GM10266 (cell line): Measurements from ENCODE around the gene DICER1.

Experiments
- DNase-seq: peaks from one replicate; pipeline ENCODE4 v3.0.0; 2012; ENCODE audit errors: extremely low spot score
- TF ChIP-seq, protein P1 (sequence below): IDR thresholded peaks from 2 replicates; pipeline ENCODE4 v1.5.1; 2012; ENCODE audit warnings: mild to moderate bottlenecking, low read depth; ENCODE audit not compliant: control insufficient read depth, insufficient read depth; ENCODE audit errors: missing control alignments

DICER1 gene

DNA sequence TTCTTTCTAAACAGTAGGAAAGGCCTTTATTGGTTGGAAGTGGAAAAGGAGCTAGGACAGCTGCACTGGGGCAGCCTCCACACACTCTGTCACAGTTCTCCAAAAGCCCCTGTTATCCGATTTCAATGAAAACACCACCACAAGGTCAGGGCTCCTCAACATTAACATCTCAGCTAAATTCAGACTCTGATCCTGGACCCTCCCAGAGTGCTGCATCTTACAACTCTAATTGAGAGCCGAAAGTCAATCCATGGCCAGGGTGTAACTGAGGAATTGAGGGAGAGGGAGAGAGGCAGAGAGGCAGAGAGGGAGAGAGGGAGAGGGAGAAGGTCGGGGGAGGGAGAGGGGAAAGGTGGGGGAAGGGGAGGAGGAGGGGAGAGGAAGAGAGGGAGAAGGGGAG lies 32.1 kb downstream of the DICER1 start:
- DNase-seq: no peak
- TF ChIP-seq, protein P1, sequence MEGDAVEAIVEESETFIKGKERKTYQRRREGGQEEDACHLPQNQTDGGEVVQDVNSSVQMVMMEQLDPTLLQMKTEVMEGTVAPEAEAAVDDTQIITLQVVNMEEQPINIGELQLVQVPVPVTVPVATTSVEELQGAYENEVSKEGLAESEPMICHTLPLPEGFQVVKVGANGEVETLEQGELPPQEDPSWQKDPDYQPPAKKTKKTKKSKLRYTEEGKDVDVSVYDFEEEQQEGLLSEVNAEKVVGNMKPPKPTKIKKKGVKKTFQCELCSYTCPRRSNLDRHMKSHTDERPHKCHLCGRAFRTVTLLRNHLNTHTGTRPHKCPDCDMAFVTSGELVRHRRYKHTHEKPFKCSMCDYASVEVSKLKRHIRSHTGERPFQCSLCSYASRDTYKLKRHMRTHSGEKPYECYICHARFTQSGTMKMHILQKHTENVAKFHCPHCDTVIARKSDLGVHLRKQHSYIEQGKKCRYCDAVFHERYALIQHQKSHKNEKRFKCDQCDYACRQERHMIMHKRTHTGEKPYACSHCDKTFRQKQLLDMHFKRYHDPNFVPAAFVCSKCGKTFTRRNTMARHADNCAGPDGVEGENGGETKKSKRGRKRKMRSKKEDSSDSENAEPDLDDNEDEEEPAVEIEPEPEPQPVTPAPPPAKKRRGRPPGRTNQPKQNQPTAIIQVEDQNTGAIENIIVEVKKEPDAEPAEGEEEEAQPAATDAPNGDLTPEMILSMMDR: no peak

DNA sequence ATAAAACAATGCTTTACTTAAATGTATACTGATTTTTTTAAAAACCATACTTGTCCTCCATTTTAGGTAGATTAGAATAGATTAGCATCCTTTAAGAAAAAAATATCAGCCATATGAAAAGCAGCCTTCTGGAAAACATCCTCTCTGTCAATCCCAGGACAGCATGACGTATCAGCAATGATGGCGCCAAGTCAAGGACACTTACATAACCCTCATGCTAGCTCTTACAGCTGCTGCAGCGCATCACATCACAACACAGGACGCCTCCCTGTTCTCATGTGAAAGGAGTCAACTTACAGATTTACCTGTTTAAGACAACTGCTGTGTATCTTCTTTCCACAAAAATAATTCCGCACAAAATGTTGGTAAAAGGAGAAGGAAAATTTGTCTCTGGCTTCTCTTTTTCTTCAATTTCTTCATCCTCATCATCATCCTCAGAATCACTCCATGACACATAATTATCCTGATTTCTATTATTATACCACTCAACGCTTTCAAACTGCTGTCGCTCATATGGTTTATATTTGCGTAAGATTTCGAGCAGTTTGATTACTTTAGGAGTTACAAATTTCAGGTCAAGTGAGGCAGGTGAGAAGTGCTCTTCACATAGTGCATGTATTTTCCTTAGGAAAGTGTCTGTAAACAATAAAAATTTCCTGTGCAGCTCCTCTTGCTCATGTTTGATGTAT lies 33.3 kb downstream of the DICER1 start:
- DNase-seq: no peak
- TF ChIP-seq, protein P1: no peak

DNA sequence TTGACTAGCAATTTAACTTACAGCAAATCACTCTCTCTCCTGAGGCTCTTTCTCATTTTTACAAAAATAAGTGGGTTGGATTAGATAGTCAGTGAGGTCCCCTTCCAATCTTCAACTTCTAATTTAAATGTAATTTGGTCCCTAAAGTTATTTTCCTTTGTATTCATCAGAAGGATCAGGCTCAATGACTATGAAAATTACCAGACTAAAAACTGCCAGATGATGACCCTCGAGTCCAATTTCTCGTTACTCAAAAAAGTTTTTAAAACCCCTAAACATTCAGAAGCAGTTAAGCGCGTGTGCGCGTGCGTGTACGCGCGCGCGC lies 34.7 kb downstream of the DICER1 start:
- no peak for DNase-seq
- TF ChIP-seq, protein P1: no peak

DNA sequence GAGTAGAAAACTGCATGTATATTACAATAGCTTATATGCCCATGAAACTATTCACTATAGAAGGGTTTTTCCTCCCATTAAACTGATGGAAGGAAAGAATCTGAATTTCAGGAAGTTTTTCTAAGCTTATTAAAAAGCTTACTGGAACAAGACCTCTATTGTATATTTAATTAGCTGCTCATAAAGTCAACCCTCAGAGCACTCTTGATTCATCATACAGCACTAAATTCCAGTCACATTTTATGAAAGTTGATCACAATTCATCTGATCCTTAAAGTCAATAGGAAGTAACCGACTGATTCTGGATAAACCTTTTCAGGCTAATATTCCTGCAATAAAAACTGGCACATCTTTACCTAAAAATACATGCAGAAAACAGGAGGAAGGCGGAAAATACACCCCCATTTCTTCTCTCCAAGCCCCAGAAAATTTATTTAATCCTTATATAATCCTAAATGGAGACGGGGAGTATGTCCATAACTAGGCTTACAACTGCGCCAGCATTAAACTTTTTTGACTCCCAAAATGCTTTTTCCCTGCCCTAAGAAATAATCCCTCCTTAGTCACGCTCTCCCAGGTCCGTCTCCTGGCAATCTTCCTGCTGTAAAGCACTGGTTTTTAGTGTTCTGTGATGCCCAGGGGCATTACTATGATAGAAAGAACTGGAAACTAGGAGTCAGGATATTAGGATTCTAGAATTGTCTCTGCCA lies 35.3 kb downstream of the DICER1 start:
- no peak for DNase-seq
- TF ChIP-seq, protein P1: no peak

DNA sequence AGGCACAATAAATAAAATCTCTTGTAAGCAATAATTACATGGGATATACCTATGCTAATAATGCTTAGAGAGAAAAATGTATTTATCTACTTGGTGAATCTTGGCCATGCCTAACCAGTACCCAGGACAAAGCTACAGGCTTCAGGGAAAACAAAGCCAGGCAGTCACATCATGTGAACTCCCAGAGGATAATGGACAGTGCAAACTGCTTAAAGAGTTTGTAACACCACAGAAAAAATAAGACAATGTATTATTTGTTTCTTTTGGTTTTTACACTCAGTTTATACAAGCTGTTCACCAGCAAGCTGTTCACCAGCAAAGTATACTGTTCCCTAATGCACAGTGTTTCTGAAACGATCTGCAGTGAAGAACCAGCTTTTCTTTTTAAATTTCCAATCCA lies 38.0 kb downstream of the DICER1 start:
- TF ChIP-seq, protein P1: no peak

DNA sequence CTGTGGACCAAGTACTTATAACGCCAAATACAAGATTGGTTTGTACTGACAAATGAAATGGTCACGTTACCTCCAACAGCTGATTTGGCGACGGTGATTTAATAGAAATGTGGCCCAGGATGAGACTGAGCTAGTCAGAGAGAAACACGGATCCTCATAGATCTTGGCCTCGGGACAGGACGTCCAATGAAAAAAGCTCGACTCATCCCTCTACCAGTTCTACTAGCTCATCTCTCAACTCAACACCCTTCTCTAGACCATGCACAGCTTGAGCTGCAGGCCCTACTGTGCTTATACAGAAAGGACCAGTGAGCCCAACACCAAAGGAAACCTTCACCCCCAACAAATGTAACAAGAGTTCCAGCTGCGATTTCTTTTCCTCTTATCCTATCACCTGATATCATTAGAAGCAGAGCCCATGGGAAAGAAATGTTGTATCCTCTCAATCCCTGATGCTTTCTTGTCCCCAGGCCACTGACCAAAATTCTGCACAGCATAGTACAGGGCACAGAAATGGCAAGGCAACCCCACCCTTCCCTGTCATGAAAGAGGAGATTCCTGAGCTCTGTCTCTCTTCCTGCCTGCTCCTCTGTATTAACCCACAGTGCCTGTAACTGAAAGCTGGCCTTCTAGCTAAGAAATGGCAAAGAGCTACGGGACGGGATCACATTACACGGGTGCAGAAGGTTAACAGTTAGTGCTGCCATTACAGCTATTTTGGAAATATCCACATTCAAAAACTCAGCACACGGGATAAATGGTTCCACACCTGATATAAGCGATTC lies 39.2 kb downstream of the DICER1 start:
- TF ChIP-seq, protein P1: no peak
- DNase-seq: no peak

More for the DNA sequence above, 38.0 kb downstream of the DICER1 start:
- no peak for DNase-seq
